PFSK-1 (cell line): ENCODE data around the gene YIPF2.

ENCODE experiments used
- FOXP2 ChIP-seq: optimal IDR thresholded peaks from 2 replicates; pipeline ENCODE3; 2011; ENCODE audit warnings: borderline replicate concordance, control low read depth, inconsistent platforms; ENCODE audit not compliant: insufficient read depth; ENCODE audit errors: extremely low read length, extremely low read depth
- POLR2AphosphoS5 ChIP-seq: IDR thresholded peaks from 2 replicates; pipeline ENCODE4 v1.6.1; 2012; ENCODE audit warnings: low read depth, mild to moderate bottlenecking, control low read depth, low read length, moderate library complexity
- REST ChIP-seq, 2 experiments: IDR thresholded peaks; 2 replicates each; pipeline versions ENCODE4 v1.6.1 to v1.8.0; 2011 to 2012; ENCODE audit warnings: low read depth in 2 of 2, low read length in 2 of 2, control low read depth in 1 of 2, inconsistent platforms in 1 of 2, mild to moderate bottlenecking in 1 of 2, moderate library complexity in 1 of 2; ENCODE audit not compliant: insufficient read depth in 1 of 2
- SIN3A ChIP-seq: IDR thresholded peaks from 2 replicates; pipeline ENCODE4 v1.6.1; 2012; ENCODE audit warnings: mild to moderate bottlenecking, low read length, moderate library complexity, borderline replicate concordance; ENCODE audit not compliant: insufficient read depth
- TAF1 ChIP-seq: IDR thresholded peaks from 2 replicates; pipeline ENCODE4 v1.6.1; 2012; ENCODE audit warnings: low read length, control low read depth, borderline replicate concordance; ENCODE audit not compliant: insufficient read depth

GRCh38 chr19:10977742-10978092 lies 49.3 kb upstream of the YIPF2 start:
- no peak for TF ChIP-seq REST (IDR thresholded peaks at IDR 0.05; ENCODE audit: insufficient read depth in 1 of 2, low read depth in 2 of 2, low read length in 2 of 2)
- no peak for TF ChIP-seq POLR2AphosphoS5
- no peak for TF ChIP-seq TAF1
- no peak for TF ChIP-seq FOXP2
- no peak for TF ChIP-seq SIN3A
